Measurements from ENCODE around the gene LMAN1L. TPM values are rescaled to one million over a fixed set of nuclear protein-coding genes. Genes with fewer than 3 reads are reported as not detected.

Gene LMAN1L
- total and polyA plus RNA-seq, 2 experiments from 2014 or later, result not detected

GRCh38 chr15:74847432-74847831 lies 34.8 kb downstream of the LMAN1L start:
- Histone ChIP-seq H3K4me2 (ENCODE audit: unreplicated experiment) (no peak overlapping the region), H4K20me1 (ENCODE audit: insufficient read depth) (no peaks in the 10 kb centered on the region), H3F3A (ENCODE audit: insufficient read depth) (peaks cover 6% of the 10 kb centered on the region; the same call in 1 of the 2 replicates), H3K27ac (no peak overlapping the region), H3K27me3 (replicated peaks; ENCODE audit: insufficient read depth) (no peaks in the 10 kb centered on the region), H3K9ac (no peak overlapping the region), H3K36me3 (ENCODE audit: low read depth) (no peaks in the 10 kb centered on the region), H3K4me1 (ENCODE audit: insufficient read depth) (peaks cover 4% of the 10 kb centered on the region; the same call in 1 of the 2 replicates), H3K4me3 (no peak overlapping the region), H3K9me2 (ENCODE audit: insufficient read depth) (no peaks in the 10 kb centered on the region), H3K9me3 (ENCODE audit: low read depth) (no peaks in the 10 kb centered on the region), H3K79me2 (ENCODE audit: insufficient read depth) (no peaks in the 10 kb centered on the region), H2AFZ (no peak overlapping the region)
- WGBS, 2 experiments (ENCODE audit: low coverage in 1 of 2, low lambda C conversion rate in 2 of 2, missing lambda C conversion rate in 2 of 2), result 76 to 83% methylated on average over 3 of the region's 3 CpGs
- no peak for DNase-seq
- in situ Hi-C loops (cut with MboI), result no loop called here
- no peak for TF ChIP-seq EZH2phosphoT487 (IDR thresholded peaks at IDR 0.05; ENCODE audit: insufficient read depth, low read depth)
- no peak for TF ChIP-seq EZH2 (IDR thresholded peaks at IDR 0.05; ENCODE audit: insufficient read depth, poor library complexity, severe bottlenecking)

- TF ChIP-seq EZH2 (IDR thresholded peaks at IDR 0.05; ENCODE audit: insufficient read depth, poor library complexity, severe bottlenecking) (no peak), EZH2phosphoT487 (IDR thresholded peaks at IDR 0.05; ENCODE audit: insufficient read depth, low read depth) (no peak)
- in situ Hi-C loops (cut with MboI), result no loop called here
- Histone ChIP-seq H3K79me2 (ENCODE audit: insufficient read depth) (peaks cover 13% of the 10 kb centered on the region; the same call in 1 of the 2 replicates), H3K4me1 (ENCODE audit: insufficient read depth) (no peaks in the 10 kb centered on the region), H3F3A (ENCODE audit: insufficient read depth) (peaks cover 4% of the 10 kb centered on the region; the same call in 1 of the 2 replicates), H3K27ac (no peak overlapping the region), H2AFZ (no peak overlapping the region), H4K20me1 (ENCODE audit: insufficient read depth) (no peaks in the 10 kb centered on the region), H3K36me3 (ENCODE audit: low read depth) (no peaks in the 10 kb centered on the region), H3K4me2 (ENCODE audit: unreplicated experiment) (no peak overlapping the region), H3K9me2 (ENCODE audit: insufficient read depth) (no peaks in the 10 kb centered on the region), H3K27me3 (replicated peaks; ENCODE audit: insufficient read depth) (no peaks in the 10 kb centered on the region), H3K4me3 (no peak overlapping the region), H3K9ac (no peak overlapping the region), H3K9me3 (ENCODE audit: low read depth) (no peaks in the 10 kb centered on the region)
- WGBS, 2 experiments (ENCODE audit: low coverage in 1 of 2, low lambda C conversion rate in 2 of 2, missing lambda C conversion rate in 2 of 2), result 78 to 85% methylated on average over 4 of the region's 4 CpGs
- no peak for DNase-seq
Measured at GRCh38 chr15:74850393-74850792, 37.8 kb downstream of the LMAN1L start.

- no peaks in the 10 kb centered on the region for H3K9me3 ChIP-seq (ENCODE audit: low read depth)
- H3K36me3 ChIP-seq (ENCODE audit: low read depth), result no peaks in the 10 kb centered on the region
- no peak overlapping the region for H2AFZ ChIP-seq
- H3K79me2 ChIP-seq (ENCODE audit: insufficient read depth), result peaks cover 28% of the 10 kb centered on the region
- in situ Hi-C loops (cut with MboI), result no loop called here
- no peaks in the 10 kb centered on the region for H4K20me1 ChIP-seq (ENCODE audit: insufficient read depth)
- H3K27ac ChIP-seq, result no peak overlapping the region
- no peaks in the 10 kb centered on the region for H3K4me1 ChIP-seq (ENCODE audit: insufficient read depth)
- TF ChIP-seq EZH2 (IDR thresholded peaks at IDR 0.05; ENCODE audit: insufficient read depth, poor library complexity, severe bottlenecking), result no peak
- TF ChIP-seq EZH2phosphoT487 (IDR thresholded peaks at IDR 0.05; ENCODE audit: insufficient read depth, low read depth), result no peak
- no peaks in the 10 kb centered on the region for H3F3A ChIP-seq (ENCODE audit: insufficient read depth)
- H3K27me3 ChIP-seq (replicated peaks; ENCODE audit: insufficient read depth), result no peaks in the 10 kb centered on the region
- H3K4me3 ChIP-seq, result no peak overlapping the region
- DNase-seq, result no peak
- H3K4me2 ChIP-seq (ENCODE audit: unreplicated experiment), result no peak overlapping the region
- no peak overlapping the region for H3K9ac ChIP-seq
- no peaks in the 10 kb centered on the region for H3K9me2 ChIP-seq (ENCODE audit: insufficient read depth)
- WGBS, 2 experiments (ENCODE audit: low coverage in 1 of 2, low lambda C conversion rate in 2 of 2, missing lambda C conversion rate in 2 of 2), result 97 to 100% methylated on average over 7 of the region's 7 CpGs
Measured at GRCh38 chr15:74851960-74852359, 39.3 kb downstream of the LMAN1L start.

GRCh38 chr15:74854453-74855022 lies 41.9 kb downstream of the LMAN1L start:
- H3K36me3 ChIP-seq (ENCODE audit: low read depth), result no peaks in the 10 kb centered on the region
- H4K20me1 ChIP-seq (ENCODE audit: insufficient read depth), result no peaks in the 10 kb centered on the region
- H3K27ac ChIP-seq, result no peak overlapping the region
- no peak overlapping the region for H3K9ac ChIP-seq
- WGBS, 2 experiments (ENCODE audit: low coverage in 1 of 2, low lambda C conversion rate in 2 of 2, missing lambda C conversion rate in 2 of 2), result 93 to 96% methylated on average over 10 to 13 of the region's 13 CpGs
- H3K4me3 ChIP-seq, result no peak overlapping the region
- peaks cover 54% of the 10 kb centered on the region for H3K79me2 ChIP-seq (ENCODE audit: insufficient read depth)
- no peaks in the 10 kb centered on the region for H3K9me3 ChIP-seq (ENCODE audit: low read depth)
- no peak overlapping the region for H2AFZ ChIP-seq
- DNase-seq, result no peak
- no peak overlapping the region for H3K4me2 ChIP-seq (ENCODE audit: unreplicated experiment)
- H3K4me1 ChIP-seq (ENCODE audit: insufficient read depth), result no peaks in the 10 kb centered on the region
- in situ Hi-C loops (cut with MboI), result no loop called here
- no peaks in the 10 kb centered on the region for H3K27me3 ChIP-seq (replicated peaks; ENCODE audit: insufficient read depth)
- H3F3A ChIP-seq (ENCODE audit: insufficient read depth), result no peaks in the 10 kb centered on the region
- TF ChIP-seq EZH2 (IDR thresholded peaks at IDR 0.05; ENCODE audit: insufficient read depth, poor library complexity, severe bottlenecking) (no peak), EZH2phosphoT487 (IDR thresholded peaks at IDR 0.05; ENCODE audit: insufficient read depth, low read depth) (no peak)
- H3K9me2 ChIP-seq (ENCODE audit: insufficient read depth), result no peaks in the 10 kb centered on the region

Data from GM23248 (cell line).